Measurements from ENCODE around the gene CDKN2B. TPM values are rescaled to one million over a fixed set of nuclear protein-coding genes. Genes with fewer than 3 reads are reported as not detected.
"Not testable (repeated sequence)": the region's sequence is repeated elsewhere in the genome, so short reads cannot be mapped to it uniquely, and the experiment has no call there.

Gene CDKN2B
- total RNA-seq, 1 experiment from 2014 or later, result 24.8 TPM

- no peak for DNase-seq (ENCODE audit: low spot score)
Measured at GRCh38 chr9:21969011-21969940, 39.8 kb downstream of the CDKN2B start.

DNA sequence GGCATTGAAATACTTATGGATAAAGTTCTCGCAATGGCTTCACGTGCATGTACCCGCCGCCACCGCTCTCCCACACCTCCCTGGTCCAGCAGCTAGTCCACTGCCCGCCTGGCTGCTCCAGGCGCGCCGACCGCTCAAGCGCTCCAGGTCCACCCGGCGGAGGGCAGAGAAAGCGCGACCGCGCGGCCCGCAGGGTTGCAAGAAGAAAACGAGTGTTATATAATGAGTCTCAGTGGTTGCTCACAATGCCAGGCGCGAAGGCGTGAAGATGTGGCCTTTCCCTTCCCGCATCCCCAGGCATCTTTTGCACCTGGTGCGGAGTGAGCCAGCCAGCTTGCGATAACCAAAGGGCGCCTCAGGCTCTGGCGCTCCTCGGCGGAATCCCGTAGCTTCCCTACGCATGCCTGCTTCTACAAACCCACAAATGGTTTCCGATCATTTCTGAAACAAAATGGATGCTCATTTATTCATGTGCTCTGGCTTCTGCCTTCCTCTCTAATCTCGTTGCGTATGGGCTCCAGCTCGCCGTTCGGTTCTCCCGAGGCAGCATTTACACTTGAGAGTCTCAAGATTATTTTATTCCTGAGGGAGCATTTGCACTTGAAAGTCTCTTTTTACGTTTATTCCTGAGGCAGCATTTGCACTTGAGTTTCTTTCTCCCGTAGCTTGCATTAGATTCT, 40.6 kb downstream of the CDKN2B start:
- DNase-seq (ENCODE audit: low spot score), result no peak

GRCh38 chr9:21967702-21968101, 41.4 kb downstream of the CDKN2B start:
- DNase-seq (ENCODE audit: low spot score), result no peak

GRCh38 chr9:21967169-21967568, 41.9 kb downstream of the CDKN2B start:
- no peak for DNase-seq (ENCODE audit: low spot score)

GRCh38 chr9:21966140-21966851, 42.8 kb downstream of the CDKN2B start:
- DNase-seq (ENCODE audit: low spot score), result no peak

GRCh38 chr9:21965401-21965951, 43.6 kb downstream of the CDKN2B start:
- no peak for DNase-seq (ENCODE audit: low spot score)

DNA sequence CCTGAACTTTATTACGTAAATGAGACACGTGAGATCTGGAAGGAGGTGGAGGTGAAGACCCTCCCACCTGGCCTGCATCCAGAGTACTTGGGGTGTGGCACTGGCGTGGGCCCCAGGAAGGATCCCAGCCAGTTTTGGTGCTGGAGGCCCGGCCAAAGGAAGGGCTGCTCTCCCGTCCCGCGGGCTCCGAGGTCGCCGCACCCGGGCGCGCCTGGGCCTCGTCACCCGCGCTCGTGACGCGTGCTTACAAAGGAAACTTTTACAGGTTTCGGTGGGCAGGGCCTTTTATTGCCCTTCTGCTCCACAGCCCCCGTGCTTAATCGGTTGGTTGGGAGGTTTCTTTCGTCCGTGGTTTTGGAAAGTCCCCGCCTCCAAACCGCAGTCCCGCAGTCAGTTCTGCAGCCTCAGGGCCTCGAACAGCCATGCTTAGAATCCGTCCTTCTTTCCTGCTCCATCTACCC, 44.1 kb downstream of the CDKN2B start:
- no peak for DNase-seq (ENCODE audit: low spot score)

GRCh38 chr9:21961569-21961968, 47.5 kb downstream of the CDKN2B start:
- no peak for DNase-seq (ENCODE audit: low spot score)

GRCh38 chr9:21959268-21959667, 49.8 kb downstream of the CDKN2B start:
- DNase-seq (ENCODE audit: low spot score), result not testable (repeated sequence)

DNA sequence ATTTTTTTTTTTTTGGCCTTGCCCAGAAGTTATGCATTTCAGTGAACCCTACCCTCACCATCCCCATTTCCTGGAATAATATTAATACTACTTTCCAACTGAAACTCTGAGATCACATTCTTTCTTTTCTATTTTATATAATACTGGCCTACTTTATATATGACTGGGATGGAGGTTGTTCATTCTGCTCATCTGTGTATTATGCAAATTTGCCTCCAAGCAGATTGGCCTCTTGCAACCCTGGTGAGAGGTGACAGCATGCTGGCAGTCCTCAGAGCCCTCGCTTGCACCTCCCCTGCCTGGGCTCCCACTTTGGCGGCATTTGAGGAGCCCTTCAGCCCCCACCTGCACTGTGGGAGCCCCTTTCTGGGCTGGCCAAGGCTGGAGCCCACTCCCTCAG, 50.3 kb downstream of the CDKN2B start:
- no peak for DNase-seq (ENCODE audit: low spot score)

Small RNAs within 50 kb of the gene (small RNA-seq; reads per million reads assigned to genes)
- not detected for gene RF02045

Other genes starting within 250 kb of the CDKN2B start
- gene MTAP, start 206.7 kb downstream of the CDKN2B start, total RNA-seq (2014; rRNA removed; shearing (Covaris generic)), result 61.9 and 63.5 TPM in 2 replicates
- gene CDKN2A, start 14.9 kb downstream of the CDKN2B start, total RNA-seq (2014; rRNA removed; shearing (Covaris generic)), result 871 and 958 TPM in 2 replicates
- 6.7 and 6.9 TPM in 2 replicates for gene CDKN2B-AS1, start 14.5 kb downstream of the CDKN2B start, total RNA-seq (2014; rRNA removed; shearing (Covaris generic))

Measured in HT-29 (cell line).